ENCODE data around the gene PCDH12. TPM values are rescaled to one million over a fixed set of nuclear protein-coding genes. Genes with fewer than 3 reads are reported as not detected.

Gene PCDH12
- total RNA-seq, 1 donor from 2014 or later, result under 0.01 TPM

DNA sequence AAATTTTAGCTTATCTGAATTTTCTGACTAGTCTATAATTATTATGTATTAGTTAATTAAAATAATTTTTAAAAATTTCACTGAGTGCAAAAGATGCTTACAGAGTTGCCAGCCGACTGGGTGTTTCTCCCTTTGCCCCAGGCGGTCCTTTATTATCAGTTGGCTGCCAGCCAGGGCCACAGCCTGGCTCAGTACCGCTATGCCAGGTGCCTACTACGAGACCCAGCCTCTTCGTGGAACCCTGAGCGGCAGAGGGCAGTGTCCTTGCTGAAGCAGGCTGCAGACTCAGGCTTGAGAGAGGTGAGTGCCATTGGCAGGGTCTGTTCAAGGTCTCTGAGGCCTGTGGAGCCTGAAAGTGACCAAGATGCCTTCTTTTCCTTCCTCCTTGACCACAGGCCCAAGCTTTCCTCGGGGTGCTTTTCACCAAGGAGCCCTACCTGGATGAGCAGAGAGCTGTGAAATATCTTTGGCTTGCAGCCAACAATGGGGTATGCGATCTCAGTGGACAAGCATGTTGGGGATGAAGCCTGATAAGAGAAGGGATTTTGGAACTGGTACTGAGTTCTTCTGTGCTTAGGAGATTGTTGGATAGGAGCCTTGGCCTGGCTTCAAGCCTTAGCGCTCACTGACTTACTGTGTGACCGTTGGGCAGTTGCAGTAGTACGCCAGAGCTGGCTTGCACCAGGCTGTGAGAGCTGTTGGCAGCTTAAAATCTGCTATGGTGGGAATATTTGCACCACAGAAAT, 23.7 kb downstream of the PCDH12 start:
- no peak for DNase-seq (ENCODE audit: low read depth)
- TF ChIP-seq, protein P1, sequence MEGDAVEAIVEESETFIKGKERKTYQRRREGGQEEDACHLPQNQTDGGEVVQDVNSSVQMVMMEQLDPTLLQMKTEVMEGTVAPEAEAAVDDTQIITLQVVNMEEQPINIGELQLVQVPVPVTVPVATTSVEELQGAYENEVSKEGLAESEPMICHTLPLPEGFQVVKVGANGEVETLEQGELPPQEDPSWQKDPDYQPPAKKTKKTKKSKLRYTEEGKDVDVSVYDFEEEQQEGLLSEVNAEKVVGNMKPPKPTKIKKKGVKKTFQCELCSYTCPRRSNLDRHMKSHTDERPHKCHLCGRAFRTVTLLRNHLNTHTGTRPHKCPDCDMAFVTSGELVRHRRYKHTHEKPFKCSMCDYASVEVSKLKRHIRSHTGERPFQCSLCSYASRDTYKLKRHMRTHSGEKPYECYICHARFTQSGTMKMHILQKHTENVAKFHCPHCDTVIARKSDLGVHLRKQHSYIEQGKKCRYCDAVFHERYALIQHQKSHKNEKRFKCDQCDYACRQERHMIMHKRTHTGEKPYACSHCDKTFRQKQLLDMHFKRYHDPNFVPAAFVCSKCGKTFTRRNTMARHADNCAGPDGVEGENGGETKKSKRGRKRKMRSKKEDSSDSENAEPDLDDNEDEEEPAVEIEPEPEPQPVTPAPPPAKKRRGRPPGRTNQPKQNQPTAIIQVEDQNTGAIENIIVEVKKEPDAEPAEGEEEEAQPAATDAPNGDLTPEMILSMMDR (IDR thresholded peaks at IDR 0.05; ENCODE audit: insufficient read depth, low read length, severe bottlenecking), result no peak
- Histone ChIP-seq H3K36me3 (ENCODE audit: control insufficient read depth, insufficient read depth, low read length) (peaks cover 29% of the 10 kb centered on the region), H3K27me3 (ENCODE audit: control insufficient read depth, insufficient read depth, low read length) (no peaks in the 10 kb centered on the region), H3K4me3 (ENCODE audit: low read depth, low read length) (no peak overlapping the region)
- FAIRE-seq, result no peak

GRCh38 chr5:141933151-141933550, 24.9 kb downstream of the PCDH12 start:
- Histone ChIP-seq H3K27me3 (ENCODE audit: control insufficient read depth, insufficient read depth, low read length) (no peaks in the 10 kb centered on the region), H3K4me3 (ENCODE audit: low read depth, low read length) (no peak overlapping the region), H3K36me3 (ENCODE audit: control insufficient read depth, insufficient read depth, low read length) (peaks cover 30% of the 10 kb centered on the region)
- DNase-seq (ENCODE audit: low read depth) (no peak), FAIRE-seq (no peak)
- TF ChIP-seq, protein P1 (IDR thresholded peaks at IDR 0.05; ENCODE audit: insufficient read depth, low read length, severe bottlenecking), result no peak

GRCh38 chr5:141931694-141932093, 26.3 kb downstream of the PCDH12 start:
- FAIRE-seq (no peak), DNase-seq (ENCODE audit: low read depth) (no peak)
- no peak overlapping the region for H3K4me3 ChIP-seq (ENCODE audit: low read depth, low read length)
- H3K36me3 ChIP-seq (ENCODE audit: control insufficient read depth, insufficient read depth, low read length), result peaks cover 34% of the 10 kb centered on the region
- TF ChIP-seq, protein P1 (IDR thresholded peaks at IDR 0.05; ENCODE audit: insufficient read depth, low read length, severe bottlenecking), result no peak
- no peaks in the 10 kb centered on the region for H3K27me3 ChIP-seq (ENCODE audit: control insufficient read depth, insufficient read depth, low read length)

DNA sequence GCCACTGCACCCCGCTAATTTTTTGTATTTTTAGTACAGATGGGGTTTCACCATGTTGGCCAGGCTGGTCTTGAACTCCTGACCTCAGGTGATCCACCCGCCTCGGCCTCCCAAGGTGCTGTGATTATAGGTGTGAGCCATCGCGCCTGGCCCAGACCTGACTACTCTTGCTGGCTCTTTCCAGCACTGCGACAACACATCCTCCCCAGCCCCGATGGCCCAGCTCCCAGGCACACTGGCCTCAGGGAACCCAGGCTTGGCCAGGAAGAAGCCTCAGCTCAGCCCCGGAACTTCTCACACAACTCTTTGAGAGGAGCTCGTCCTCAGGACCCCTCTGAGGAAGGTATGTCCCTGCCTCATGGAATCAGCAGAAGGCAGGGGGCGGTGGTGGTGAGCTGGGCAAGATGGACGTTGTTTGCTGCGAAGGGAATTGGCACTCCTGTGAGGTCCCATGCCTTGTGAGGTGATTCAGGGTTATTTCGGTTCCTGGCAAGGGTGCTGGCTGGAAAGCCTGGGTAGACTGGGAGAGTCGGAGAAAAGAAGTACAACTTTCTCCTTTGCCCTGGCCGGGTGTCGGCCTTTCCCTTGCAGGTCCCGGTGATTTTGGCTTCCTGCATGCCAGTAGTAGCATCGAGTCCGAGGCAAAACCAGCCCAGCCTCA, 28.5 kb downstream of the PCDH12 start:
- H3K27me3 ChIP-seq (ENCODE audit: control insufficient read depth, insufficient read depth, low read length), result no peaks in the 10 kb centered on the region
- TF ChIP-seq, protein P1 (IDR thresholded peaks at IDR 0.05; ENCODE audit: insufficient read depth, low read length, severe bottlenecking), result no peak
- H3K4me3 ChIP-seq (ENCODE audit: low read depth, low read length), result no peak overlapping the region
- DNase-seq (ENCODE audit: low read depth), result no peak
- H3K36me3 ChIP-seq (ENCODE audit: control insufficient read depth, insufficient read depth, low read length), result peaks cover 40% of the 10 kb centered on the region
- FAIRE-seq, result no peak

DNA sequence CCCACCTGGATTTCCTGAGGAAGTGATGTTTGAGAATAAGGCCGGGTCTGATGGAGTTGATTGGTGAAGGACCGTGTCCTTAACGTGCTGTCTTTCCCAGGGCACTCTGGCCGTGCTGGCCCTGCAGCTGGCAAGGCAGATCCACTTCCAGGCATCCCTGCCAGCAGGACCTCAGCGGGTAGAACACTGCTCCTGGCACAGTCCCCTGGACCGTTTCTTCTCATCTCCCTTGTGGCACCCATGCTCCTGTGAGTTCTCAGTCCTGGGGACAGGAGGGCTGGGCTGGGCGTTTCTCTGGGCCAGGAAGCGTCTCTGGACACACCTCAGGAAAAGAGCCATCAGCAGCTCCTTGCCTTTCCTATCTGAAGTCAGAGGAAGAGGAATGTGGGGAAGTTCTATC, 30.0 kb downstream of the PCDH12 start:
- TF ChIP-seq, protein P1 (IDR thresholded peaks at IDR 0.05; ENCODE audit: insufficient read depth, low read length, severe bottlenecking), result no peak
- Histone ChIP-seq H3K36me3 (ENCODE audit: control insufficient read depth, insufficient read depth, low read length) (peaks cover 38% of the 10 kb centered on the region), H3K4me3 (ENCODE audit: low read depth, low read length) (no peak overlapping the region), H3K27me3 (ENCODE audit: control insufficient read depth, insufficient read depth, low read length) (no peaks in the 10 kb centered on the region)
- FAIRE-seq (no peak), DNase-seq (ENCODE audit: low read depth) (no peak)

Data from bronchial epithelial cell (primary cell).